Spleen (tissue), 7 donors: ENCODE measurements around the gene TYK2.

Experiments used
- CTCF ChIP-seq, 11 experiments: fragments of 200-600 bp in 7 of 11; fragments of 450-650 bp in 4 of 11; sonication (generic) in 4 of 11; IDR thresholded peaks in 8 of 11; conservative IDR thresholded peaks in 3 of 11; 1 replicate in 7 of 11; 2 replicates in 4 of 11; pipeline versions ENCODE4 v1.4.0 to v1.8.0; 2016 to 2021; ENCODE audit warnings: antibody characterized with exemption in 11 of 11, inconsistent platforms in 4 of 11, mild to moderate bottlenecking in 1 of 11
- POLR2A ChIP-seq, 3 donors: fragments of 450-650 bp; IDR thresholded peaks; one replicate each; pipeline ENCODE4 v1.5.1; 2017; ENCODE audit warnings: antibody characterized with exemption in 3 of 3, mild to moderate bottlenecking in 1 of 3
- POLR2AphosphoS5 ChIP-seq, 3 donors: sonication (generic); formaldehyde crosslinking; IDR thresholded peaks; one replicate each; pipeline ENCODE4 v1.5.1; 2017; ENCODE audit warnings: antibody characterized with exemption in 3 of 3
- donor health status: DM: no; HTN: no; CAD: no; lungs with moderate emphysema.
- donor health status: DM: no; HTN: no; CAD: no.
- donor health status: DM: no; HTN: no; CAD: no.

- peak in 1 of 11 experiments; percentile 30 for TF ChIP-seq CTCF (IDR thresholded peaks at IDR 0.05 in 8 of 11, conservative IDR thresholded peaks at IDR 0.05 in 3 of 11)
- TF ChIP-seq POLR2A (IDR thresholded peaks at IDR 0.05), result peak; percentile 10 to 48 (median 25)
- TF ChIP-seq POLR2AphosphoS5 (IDR thresholded peaks at IDR 0.05), result peak; percentile 90 to 93 (median 93)
These were observed at the start of gene TYK2 for GRCh38 chr19:10380313-10381102.
